NCI-H2107 treated with DMSO at 0.1 percent for 48 hours (cell line): ENCODE measurements around the gene KRT20.
"Not testable (repeated sequence)": the region's sequence is repeated elsewhere in the genome, so short reads cannot be mapped to it uniquely, and the experiment has no call there.

Experiments used
- DNase-seq: peaks from one replicate; lab custom pipeline; 2025; ENCODE audit not compliant: unreplicated experiment; lab: John Stamatoyannopoulos, UW

Gene KRT20

DNA sequence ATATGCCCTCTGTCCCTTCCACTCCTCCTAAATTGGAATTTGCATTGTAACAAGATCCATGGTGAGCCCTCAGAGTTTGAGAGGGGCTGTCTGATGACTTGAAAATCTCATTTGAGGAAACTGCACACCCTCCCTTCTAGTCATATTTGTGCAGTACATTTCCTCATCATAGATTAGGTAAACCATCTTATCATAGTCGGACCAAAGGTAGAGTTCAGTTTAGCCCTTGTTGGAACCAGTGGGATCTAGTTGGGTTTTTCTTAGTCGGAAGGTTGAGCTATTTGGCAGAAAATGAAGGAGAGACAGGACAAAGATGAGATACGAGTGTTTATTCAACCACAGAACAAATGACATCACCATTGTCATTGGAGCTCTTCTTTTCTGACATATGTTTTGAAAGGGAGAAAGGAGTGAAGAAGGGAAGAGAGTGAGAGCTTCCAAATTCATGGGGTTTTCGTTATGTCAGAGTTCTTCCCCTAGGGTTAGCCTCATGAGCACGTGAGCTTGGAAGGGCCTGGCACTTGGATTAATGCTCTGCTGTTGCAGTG is 15.8 kb upstream of the KRT20 start:
- no peak for DNase-seq

DNA sequence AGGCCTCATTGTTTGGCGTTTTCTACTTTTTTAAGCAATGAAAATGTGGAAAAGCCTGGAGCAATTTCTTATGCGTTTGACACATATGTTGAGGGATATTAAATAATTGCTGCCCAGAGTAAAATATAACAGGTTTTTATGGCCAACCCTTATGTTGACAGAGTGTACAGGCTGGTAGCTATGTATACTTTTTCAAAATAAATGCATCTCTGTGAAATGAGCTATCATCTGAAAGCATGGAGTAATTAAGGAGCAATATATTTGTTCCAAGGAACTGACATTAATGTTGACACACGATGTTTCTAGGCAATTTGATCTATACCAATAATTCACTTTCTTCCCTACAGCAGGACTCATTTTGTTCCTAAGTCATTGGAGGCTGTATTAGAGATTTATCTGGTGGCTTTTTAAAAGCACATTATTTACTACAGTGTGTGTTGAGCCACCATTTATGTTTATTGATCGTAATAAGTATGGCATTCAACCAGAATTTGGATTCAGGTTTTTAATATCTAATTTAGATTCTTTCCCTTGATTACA is 11.9 kb upstream of the KRT20 start:
- no peak for DNase-seq

DNA sequence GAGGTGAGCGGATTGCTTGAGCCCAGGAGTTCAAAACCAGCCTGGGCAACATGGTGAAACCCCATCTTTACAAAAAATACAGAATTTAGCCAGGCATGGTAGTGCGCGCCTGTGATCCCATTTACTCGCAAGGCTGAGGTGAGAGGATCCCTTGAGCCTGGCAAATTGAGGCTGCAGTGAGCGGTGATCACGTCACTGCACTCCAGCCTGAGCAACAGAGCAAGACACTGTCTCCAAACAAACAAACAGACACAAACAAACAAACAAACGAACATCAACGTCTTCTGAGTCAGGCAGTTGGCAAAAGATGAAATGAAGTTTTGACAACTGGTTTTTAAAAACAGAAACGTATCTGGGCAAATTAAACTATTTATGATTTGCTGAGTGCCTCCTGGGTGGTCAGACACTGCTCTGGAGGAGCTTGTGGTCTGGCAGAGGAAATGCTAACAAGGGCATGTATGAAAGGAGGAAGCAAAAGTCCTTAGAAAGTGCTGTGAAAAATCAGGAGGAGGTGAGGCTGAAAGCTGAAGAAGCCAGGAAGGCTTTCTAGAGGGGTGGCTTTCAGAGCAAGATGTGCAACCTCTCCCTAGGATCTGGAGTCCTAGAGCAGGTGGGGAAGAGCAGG is 10.2 kb upstream of the KRT20 start:
- DNase-seq = no peak

DNA sequence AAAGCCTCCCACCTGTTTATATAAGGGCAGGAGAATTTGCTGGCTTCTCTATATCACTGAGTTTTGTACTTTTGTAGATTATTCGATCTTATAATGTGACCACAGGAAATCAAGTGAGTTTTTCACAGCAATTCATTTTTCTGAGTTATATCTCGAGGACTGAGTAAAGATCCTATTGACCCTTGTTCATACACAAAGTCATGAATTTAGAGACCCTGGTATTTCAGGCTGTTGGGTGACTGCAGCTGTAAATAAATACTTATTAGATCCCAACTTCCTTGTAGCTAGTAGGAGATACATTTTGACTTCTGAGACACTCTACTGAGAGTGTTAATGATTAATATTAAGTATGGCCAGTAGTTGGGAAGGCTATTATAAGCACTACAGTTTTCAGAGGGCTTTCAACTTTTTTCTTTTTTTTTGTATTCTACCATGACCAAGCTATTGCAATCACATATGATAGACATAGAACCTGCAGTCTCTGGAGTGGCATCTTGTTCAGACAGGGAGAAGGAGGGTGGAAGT is 3.2 kb upstream of the KRT20 start:
- DNase-seq = no peak

DNA sequence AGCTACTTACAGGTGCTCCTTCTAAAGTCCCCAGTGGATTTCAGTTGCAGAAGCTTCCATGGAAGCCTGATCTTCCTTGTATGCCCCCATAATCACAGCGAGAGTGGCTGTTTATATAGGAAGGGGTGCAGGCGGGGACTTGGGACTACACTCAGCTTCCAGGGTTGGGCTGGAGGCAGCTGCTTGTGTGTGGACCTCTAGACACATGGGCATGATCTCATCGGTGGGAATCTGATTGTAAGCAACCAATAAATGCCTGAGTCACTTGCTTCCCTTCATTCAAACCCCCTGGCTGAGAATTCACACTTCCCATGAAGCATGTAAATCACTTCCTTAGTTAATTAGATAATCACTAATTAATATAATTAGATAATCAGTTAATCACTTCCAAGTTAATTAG is 1.0 kb upstream of the KRT20 start:
- no peak for DNase-seq

DNA sequence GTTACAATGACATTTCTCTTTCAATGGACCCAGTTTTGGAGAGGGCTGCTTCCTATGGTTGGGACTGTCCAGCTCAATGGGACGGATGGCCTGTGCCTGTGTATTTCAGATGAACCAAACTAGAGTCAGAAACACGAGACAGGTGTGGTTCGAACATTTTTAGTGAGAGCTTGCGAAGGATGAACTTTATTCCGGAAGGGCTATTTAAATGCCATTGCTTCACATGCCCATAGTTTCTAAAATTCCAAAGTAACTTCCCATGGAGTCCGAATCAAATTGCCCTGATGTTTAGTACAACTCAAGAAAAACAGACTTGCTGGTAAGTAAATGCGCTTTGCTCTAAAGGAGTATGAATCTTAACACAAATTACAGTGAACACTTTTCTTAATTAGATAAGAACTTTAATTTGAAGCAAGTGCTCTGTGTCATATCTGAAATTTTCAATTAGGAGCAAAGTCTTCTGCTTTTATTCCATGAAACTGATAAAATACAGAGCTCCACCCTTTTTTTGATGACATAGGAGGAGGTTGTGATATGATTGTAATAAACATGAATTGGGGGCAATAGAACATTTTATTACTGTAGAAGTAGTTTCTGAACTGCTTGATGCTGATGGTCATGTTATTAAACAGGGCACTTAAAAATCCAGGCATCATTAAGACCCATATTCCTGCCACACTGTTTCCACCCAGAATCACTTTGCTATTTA is 1.3 kb downstream of the KRT20 start:
- no peak for DNase-seq

DNA sequence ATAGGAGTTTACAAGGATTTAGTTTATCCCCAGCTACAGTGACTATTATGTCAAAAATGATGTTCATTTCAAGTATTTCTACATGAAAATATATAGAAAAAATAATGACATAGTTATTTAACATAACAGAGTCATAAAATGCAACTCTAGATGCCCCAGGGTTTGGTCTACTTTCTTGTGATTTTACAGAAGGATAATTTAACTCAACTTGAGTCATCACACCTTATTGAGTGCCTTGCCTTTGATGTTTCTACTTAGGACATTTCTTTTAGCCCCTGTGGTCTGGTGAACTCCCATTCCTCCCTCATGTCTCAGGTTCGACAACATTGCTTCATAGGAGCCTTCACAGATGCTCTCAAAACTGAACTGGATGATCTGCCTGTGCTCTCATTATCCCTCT is 2.0 kb downstream of the KRT20 start:
- DNase-seq = no peak

DNA sequence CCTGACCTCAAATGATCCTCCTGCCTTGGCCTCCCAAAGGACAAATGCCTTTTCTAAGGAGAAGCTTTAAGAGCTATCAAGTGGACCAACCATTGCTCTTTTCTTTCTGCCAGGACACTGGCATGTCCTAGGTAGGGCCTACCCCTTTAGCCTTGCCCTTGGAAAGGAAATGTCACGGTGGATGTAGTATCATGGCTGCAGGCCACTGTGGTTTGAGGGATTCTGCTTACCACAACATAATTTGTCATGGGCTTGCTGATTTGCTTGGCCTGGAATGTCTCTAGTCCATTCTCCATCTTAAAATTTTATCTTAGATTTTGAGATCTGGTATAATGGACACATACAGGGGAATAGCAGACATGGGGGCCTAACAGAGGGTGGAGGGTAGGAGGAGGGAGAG is 6.0 kb downstream of the KRT20 start:
- no peak for DNase-seq

DNA sequence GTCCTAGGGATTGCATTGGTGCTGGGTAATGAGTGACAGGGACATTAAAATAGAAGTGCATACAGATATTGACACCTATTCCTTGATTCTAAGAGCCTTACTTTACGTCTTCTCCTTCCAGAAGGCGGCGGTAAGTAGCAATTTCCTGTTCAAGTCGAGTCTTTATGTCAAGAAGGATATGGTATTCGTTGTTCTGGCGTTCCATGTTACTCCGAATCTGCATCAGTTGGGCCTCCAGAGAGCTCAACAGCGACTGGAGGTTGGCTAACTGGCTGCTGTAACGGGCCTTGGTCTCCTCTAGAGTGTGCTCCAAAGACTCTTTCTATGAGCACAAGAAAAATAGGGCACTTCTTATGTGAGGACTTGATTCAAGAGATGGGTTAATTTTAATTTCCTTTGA is 7.0 kb downstream of the KRT20 start:
- no peak for DNase-seq

DNA sequence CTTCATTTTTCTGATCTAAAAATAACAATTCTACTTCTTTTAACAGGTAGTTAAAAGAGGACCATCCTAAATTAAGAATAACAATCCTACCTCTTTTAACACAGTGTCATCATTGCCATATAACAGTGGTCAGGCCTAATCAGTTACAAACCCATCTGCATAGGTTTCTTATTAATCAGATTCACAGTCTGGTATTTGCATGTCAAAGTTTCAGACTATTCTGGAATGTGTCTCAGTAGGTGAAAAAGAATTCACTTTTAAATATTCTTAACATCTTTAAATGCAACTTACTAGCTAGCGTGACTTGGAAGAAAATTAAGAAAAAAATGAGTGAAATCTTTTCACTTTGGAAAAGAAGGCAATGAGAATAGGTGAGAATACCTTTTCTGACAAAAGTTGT is 11.2 kb downstream of the KRT20 start:
- no peak for DNase-seq

DNA sequence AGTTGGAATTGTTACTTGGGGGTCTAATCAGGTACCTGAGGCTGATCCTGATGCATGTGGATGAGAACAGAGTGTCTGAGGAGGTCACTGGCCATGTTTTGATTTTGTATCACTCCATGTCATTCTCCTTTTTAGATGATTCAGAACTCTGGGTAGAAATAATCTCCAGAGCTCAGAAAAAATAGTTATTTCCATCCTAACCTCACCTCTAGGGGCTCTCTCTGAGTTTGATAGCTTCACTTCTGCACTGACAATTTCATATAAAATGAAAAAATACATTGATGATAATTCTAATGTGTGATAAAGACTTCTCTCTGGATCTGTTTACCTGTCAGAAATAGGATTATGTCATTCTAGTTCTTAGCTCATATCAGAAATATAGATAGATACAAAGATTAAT is 11.8 kb downstream of the KRT20 start:
- no peak for DNase-seq

DNA sequence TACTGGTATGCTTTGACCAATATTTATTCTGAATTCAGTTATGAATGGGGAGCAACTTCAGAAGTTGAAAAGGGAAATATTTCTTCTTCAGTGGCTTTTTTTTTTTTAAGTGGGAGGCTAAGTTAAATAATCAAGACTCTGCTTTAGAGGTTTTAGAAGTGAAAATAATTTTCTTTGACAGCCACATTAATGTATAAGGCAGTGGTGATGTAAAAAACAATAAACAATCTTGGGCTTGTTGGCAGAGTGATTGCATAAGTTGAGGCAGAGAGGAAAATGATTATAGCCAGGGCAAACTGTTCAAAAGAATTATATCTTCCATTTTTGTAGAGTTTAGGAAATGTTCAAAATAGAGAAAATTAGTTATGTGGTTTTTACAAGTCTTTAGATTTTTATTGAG is 12.6 kb downstream of the KRT20 start:
- no peak for DNase-seq

DNA sequence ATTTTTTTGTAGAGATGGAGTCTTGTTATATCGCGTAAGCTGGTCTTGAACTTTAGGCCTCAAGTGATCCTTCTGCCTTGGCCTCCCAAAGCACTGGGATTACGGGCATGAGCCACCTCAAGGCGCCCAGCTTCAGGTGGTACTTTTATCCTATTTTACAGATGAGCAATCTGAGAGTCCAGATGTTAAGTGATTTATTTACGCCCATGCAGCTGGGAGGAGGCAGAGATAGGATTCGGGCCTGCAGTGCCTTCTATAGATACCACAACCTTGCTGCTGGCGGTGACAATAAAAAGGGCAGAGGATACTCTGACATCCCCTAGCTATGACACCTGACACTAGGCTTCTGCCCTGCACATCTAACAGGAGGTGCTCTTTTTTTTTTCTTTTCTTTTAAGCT is 13.7 kb downstream of the KRT20 start:
- DNase-seq = no peak

DNA sequence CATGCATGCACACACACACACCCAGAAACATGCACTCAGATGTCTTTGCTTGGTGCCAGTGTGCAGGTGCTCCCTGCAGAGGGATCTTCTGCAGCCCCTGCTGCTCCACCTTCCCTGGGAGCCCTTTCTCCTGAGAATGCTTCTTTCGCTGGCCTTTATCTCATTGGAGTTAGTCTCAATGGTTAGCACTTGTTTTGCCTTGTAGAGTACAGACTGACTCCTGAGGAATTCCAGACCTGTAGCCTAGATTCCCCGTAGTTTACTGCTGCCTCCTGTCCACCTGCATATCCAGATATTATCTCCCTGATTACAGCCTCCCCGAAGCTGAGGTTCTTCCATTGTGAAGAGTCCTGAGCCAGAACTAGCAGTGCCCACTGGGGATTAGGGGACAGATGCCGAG is 14.9 kb downstream of the KRT20 start:
- no peak for DNase-seq

DNA sequence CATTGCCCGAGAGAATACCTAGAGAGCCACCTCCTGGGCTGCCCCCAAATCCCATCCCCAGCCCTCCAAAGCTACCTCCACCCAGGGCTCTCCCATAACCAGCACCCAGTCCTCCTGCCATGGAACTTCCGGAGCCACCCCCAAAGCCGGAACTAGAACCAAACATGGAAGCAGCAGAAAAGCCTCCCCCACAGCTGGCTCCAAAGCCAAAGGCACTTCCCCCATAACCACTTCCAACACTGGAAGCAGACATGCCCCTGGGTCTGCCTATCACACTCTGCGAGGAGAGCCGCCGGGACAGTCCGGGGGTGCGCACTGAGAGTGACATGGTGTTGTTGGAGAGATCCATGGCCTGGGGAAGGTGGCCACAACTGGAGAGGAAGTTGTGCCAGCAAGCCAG is 18.2 kb downstream of the KRT20 start, which contains the start of gene KRT12:
KRT12 (minus strand) TSS at position 386 of the 400 bp plus-strand sequence; CDS start at position 349, 37 bp downstream.
- no peak for DNase-seq

DNA sequence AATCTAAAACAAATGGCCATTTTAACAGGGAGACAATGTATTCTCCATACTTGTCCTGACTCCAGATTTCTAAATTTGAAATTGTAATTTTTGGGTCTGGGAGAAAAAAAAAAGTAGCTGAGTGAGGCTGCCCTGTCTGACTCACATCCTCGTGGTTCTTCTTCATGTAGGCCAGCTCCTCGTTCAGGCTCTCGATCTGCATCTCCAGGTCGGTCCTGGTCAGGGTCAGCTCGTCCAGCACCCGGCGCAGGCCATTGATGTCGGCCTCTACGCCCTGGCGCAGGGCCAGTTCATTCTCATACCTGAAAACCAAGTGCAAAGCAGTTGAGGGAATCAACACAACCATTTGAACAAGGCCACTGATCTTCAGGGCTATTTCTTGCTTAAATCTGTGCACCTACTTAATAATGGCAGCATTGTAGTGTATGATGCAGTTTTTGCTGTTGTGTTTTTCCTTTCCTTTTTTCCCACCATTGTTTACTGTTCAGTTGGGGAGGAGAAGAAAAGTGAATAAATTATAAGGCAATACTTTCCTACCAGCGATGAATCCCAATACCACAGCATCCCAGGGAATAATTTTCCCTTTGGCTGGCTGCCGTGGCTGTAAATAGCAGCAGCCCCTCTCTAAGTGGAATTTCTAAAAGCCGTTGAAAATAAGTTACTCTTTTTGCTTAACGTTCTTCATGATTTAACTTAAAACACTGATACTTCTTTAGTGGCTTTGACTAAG is 20.2 kb downstream of the KRT20 start:
- DNase-seq = no peak

DNA sequence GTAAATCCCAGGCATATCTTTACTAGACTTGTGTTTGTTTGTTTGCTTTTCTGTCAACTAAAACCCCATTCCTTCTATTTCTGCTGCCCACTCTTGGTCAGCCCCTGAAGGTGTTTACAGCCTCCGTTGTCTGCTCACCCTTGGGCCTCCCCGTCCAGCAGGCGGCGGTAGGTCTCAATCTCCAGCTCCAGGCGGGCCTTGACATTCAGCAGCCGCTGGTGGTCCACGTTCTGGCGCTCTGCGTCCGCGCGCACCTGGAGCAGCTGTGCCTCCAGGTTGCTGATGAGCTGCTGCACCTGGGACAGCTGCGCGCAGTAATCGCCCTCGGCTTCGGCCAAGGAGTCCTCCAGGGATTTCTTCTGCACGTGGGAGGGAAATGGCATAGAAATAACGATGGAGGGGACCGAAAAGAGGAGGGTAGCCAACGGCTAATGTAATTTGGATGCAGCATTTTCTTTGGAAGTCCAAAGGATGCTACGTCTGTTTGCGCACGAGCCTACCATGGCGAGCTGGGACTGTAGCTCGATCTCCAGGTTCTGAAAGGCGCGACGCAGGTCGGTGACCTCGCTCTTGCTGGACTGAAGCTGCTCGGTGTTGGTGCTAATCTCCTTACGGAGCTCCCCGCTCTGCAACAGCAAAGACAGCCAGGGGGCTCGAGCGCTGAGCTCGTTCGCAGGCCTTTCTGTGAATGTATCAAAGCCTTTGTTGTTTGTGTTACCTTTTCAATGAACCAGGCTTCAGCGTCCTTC is 21.9 kb downstream of the KRT20 start:
- DNase-seq = no peak

DNA sequence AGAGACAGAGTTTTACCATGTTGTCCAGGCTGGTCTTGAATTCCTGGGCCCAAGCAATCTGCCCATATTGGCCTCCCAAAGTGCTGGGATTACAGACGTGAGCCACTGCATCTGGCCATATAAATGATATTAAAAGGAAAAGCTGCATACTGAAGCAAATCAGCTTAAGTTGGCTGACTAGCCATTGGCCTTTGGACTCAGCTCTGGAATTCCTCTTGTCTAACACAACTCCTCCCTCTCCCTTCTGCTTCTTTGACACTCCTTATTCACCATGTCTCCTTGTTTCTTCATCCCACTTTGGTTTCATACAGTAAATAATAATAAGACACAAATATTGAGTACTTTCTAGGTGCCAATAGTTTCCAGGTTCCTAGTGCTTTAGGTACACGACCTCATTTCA is 25.5 kb downstream of the KRT20 start:
- DNase-seq = no peak

DNA sequence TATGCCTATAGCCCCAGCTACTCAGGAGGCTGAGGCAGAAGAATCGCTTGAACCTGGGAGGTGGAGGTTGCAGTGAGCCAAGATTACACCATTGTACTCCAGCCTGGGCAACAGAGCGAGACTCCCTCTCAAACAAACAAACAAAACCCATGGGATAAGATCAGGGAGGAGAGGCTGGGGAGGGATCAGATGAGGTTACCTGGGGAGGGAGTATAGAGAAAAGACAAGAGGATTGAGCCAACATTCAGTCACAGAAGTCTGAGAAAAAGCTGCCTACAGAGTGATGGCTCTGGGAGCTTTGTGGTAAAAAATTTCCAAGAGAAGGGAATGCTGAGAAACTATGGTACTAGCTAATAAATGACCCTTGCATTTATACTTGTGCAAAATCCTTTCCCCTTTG is 26.4 kb downstream of the KRT20 start:
- not testable (repeated sequence) for DNase-seq

DNA sequence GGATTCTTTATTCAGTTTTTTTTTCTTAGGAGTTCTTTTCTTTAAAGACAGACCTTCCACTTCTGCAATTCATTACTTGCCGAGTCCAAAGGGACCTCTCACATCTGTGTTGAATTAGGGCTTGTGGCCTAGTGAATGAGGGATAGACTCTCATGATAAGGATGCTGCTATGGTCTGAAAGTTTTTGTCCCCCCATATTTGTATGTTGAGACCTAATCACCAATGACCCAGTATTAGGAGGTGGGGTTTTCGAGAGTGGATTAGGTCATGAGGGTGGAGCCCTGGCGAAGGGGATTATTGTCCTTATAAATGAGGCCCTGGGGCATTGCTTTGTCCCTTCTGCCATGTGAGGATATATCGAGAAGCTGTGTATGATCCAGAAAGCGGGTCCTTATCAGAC is 27.5 kb downstream of the KRT20 start:
- DNase-seq = no peak
